Esophagus squamous epithelium (tissue), 5 donors: ENCODE results near the gene IL27RA. TPM values are rescaled to one million over a fixed set of nuclear protein-coding genes. Genes with fewer than 3 reads are reported as not detected.
A peak's percentile ranks its signal among the peaks of the same experiment; 100 is the strongest.

Experiments
- DNase-seq: peaks from one replicate; lab custom pipeline; 2025; lab: John Stamatoyannopoulos, UW
- H3K27ac ChIP-seq, 4 donors: fragments of 200-600 bp; sonication (generic); one replicate each; pipeline ENCODE4 v1.5.1; 2016 to 2019; ENCODE audit warnings: mild to moderate bottlenecking in 1 of 4
- H3K27me3 ChIP-seq, 4 donors: fragments of 200-600 bp; sonication (generic); 1 replicate in 3 of 4; 2 replicates in 1 of 4; pipeline versions ENCODE4 v1.5.1 to v1.6.0; 2017 to 2021; ENCODE audit warnings: antibody characterized with exemption in 1 of 4
- H3K36me3 ChIP-seq, 3 donors: fragments of 200-600 bp; sonication (generic); one replicate each; pipeline ENCODE4 v1.5.1; 2016 to 2019
- H3K4me1 ChIP-seq, 3 donors: fragments of 200-600 bp; sonication (generic); one replicate each; pipeline ENCODE4 v1.5.1; 2017 to 2019
- H3K4me3 ChIP-seq, 4 donors: fragments of 200-600 bp; sonication (generic); 1 replicate in 3 of 4; 2 replicates in 1 of 4; pipeline ENCODE4 v1.5.1; 2016 to 2019; ENCODE audit warnings: mild to moderate bottlenecking in 2 of 4, moderate library complexity in 1 of 4
- H3K9me3 ChIP-seq, 3 donors: fragments of 200-600 bp; sonication (generic); one replicate each; pipeline ENCODE4 v1.5.1; 2016 to 2019
- CTCF ChIP-seq, 6 experiments: fragments of 450-650 bp in 4 of 6; fragments of 200-600 bp in 2 of 6; sonication (generic) in 2 of 6; IDR thresholded peaks; one replicate each; pipeline ENCODE4 v1.5.1; 2016 to 2019; ENCODE audit warnings: antibody characterized with exemption in 6 of 6, mild to moderate bottlenecking in 4 of 6, moderate library complexity in 4 of 6
- POLR2A ChIP-seq, 4 donors: fragments of 450-650 bp; IDR thresholded peaks; one replicate each; pipeline ENCODE4 v1.6.1; 2017; ENCODE audit warnings: antibody characterized with exemption in 4 of 4, mild to moderate bottlenecking in 4 of 4, moderate library complexity in 3 of 4
- WGBS, 2 donors: methylation state at CpG; one replicate each; pipeline ENCODE4 v1.1.5; 2018; 5-methylcytosine and 5-hydroxymethylcytosine counted together
- intact Hi-C: fragments of 100-400 bp; cut with DNase I; formaldehyde crosslinking; loops from one replicate; pipeline ENCODE4 v1.15.0; 2022
- total RNA-seq, 4 donors: library from RNA; depleted of rRNA; stranded (reverse); fragments of >200 nt; gene quantifications; one replicate each; pipeline ENCODE4 v1.1.0, GENCODE V29; 2016
- donor health status: DM: yes; HTN: yes; CAD: no.

The IL27RA gene
- total RNA-seq, 4 donors from 2014 or later: 0.83 to 4.9 (median 2.1) TPM

GRCh38 chr19:13984186-13984585 lies 47.4 kb upstream of the IL27RA start:
- DNase-seq: no peak
- 100% methylated on average over 1 to 2 of the region's 15 CpGs for WGBS, 2 donors
- intact Hi-C loops: no loop called here
- Histone ChIP-seq H3K9me3 (no peaks in the 10 kb centered on the region), H3K4me1 (peaks cover 19 to 52% (median 23%) of the 10 kb centered on the region in 3 donors), H3K4me3 (no peak overlapping the region), H3K36me3 (peaks cover 0 to 57% (median 5%) of the 10 kb centered on the region in 3 donors), H3K27me3 (no peaks in the 10 kb centered on the region), H3K27ac (no peak overlapping the region)
- TF ChIP-seq CTCF (IDR thresholded peaks at IDR 0.05): no peak
- no peak for TF ChIP-seq POLR2A (IDR thresholded peaks at IDR 0.05)

- intact Hi-C loops: no loop called here
- Histone ChIP-seq H3K27me3 (no peaks in the 10 kb centered on the region), H3K4me1 (peaks cover 11 to 43% (median 18%) of the 10 kb centered on the region in 3 donors), H3K4me3 (no peak overlapping the region), H3K36me3 (peaks cover 0 to 65% (median 5%) of the 10 kb centered on the region in 3 donors), H3K27ac (peak overlapping the region; percentile 74 to 93 (median 84)), H3K9me3 (no peaks in the 10 kb centered on the region)
- TF ChIP-seq POLR2A (IDR thresholded peaks at IDR 0.05) (no peak), CTCF (IDR thresholded peaks at IDR 0.05) (no peak)
- 77 to 81% methylated on average over 15 to 25 of the region's 25 CpGs for WGBS, 2 donors
- DNase-seq: no peak
Observed at GRCh38 chr19:13984875-13985741, 46.5 kb upstream of the IL27RA start.

GRCh38 chr19:13985771-13986347 lies 45.7 kb upstream of the IL27RA start:
- Histone ChIP-seq H3K9me3 (no peaks in the 10 kb centered on the region), H3K4me3 (peak overlapping the region in 1 of 4 donors; percentile 47), H3K4me1 (peaks cover 11 to 41% (median 18%) of the 10 kb centered on the region in 3 donors), H3K27me3 (no peaks in the 10 kb centered on the region), H3K27ac (peak overlapping the region; percentile 74 to 93 (median 84)), H3K36me3 (peaks cover 0 to 65% (median 5%) of the 10 kb centered on the region in 3 donors)
- intact Hi-C loops: no loop called here
- WGBS, 2 donors: 40 to 80% methylated on average over 1 to 3 of the region's 10 CpGs
- DNase-seq: no peak
- TF ChIP-seq CTCF (IDR thresholded peaks at IDR 0.05): no peak
- no peak for TF ChIP-seq POLR2A (IDR thresholded peaks at IDR 0.05)

- 0 to 45% methylated on average over 3 to 11 of the region's 19 CpGs for WGBS, 2 donors
- H3K4me3 ChIP-seq: peak overlapping the region in 1 of 4 donors; percentile 47
Observed at GRCh38 chr19:13986348-13986904, 45.1 kb upstream of the IL27RA start.

More at GRCh38 chr19:13986348-13986904, 45.1 kb upstream of the IL27RA start:
- no peaks in the 10 kb centered on the region for H3K9me3 ChIP-seq
- peak overlapping the region; percentile 74 to 93 (median 84) for H3K27ac ChIP-seq
- peaks cover 0 to 68% (median 5%) of the 10 kb centered on the region in 3 donors for H3K36me3 ChIP-seq
- DNase-seq: peak; percentile 76
- intact Hi-C loops: no loop called here
- no peaks in the 10 kb centered on the region for H3K27me3 ChIP-seq
- peaks cover 11 to 41% (median 18%) of the 10 kb centered on the region in 3 donors for H3K4me1 ChIP-seq
- TF ChIP-seq CTCF (IDR thresholded peaks at IDR 0.05): no peak
- TF ChIP-seq POLR2A (IDR thresholded peaks at IDR 0.05): peak in 1 of 4 donors; percentile 56
